ENCODE data around the gene SUPT6H. TPM values are rescaled to one million over a fixed set of nuclear protein-coding genes. Genes with fewer than 3 reads are reported as not detected.
"Not testable (repeated sequence)": the region's sequence is repeated elsewhere in the genome, so short reads cannot be mapped to it uniquely, and the experiment has no call there.

The SUPT6H gene
- total RNA-seq, 4 donors from 2014 or later = 51.9 to 98.8 (median 63.1) TPM

- no peak for TF ChIP-seq CTCF (IDR thresholded peaks at IDR 0.05)
- DNase-seq (ENCODE audit: low spot score) (no peak), ATAC-seq (ENCODE audit: low FRiP score) (no peak)
Observed at GRCh38 chr17:28720247-28720996, 58.4 kb downstream of the SUPT6H start.

GRCh38 chr17:28720997-28721329, 59.0 kb downstream of the SUPT6H start:
- DNase-seq (ENCODE audit: low spot score); ATAC-seq (ENCODE audit: low FRiP score): not testable (repeated sequence)

- no peak for ATAC-seq (ENCODE audit: low FRiP score)
- DNase-seq (ENCODE audit: low spot score) = no peak
- no peak for TF ChIP-seq CTCF (IDR thresholded peaks at IDR 0.05)
Observed at GRCh38 chr17:28722417-28723158, 60.6 kb downstream of the SUPT6H start.

GRCh38 chr17:28723159-28723835, 61.3 kb downstream of the SUPT6H start:
- ATAC-seq (ENCODE audit: low FRiP score) = no peak

GRCh38 chr17:28723836-28724499, 62.0 kb downstream of the SUPT6H start:
- ATAC-seq (ENCODE audit: low FRiP score); DNase-seq (ENCODE audit: low spot score): not testable (repeated sequence)

More at GRCh38 chr17:28723159-28723835, 61.3 kb downstream of the SUPT6H start:
- DNase-seq (ENCODE audit: low spot score) = no peak
- no peak for TF ChIP-seq CTCF (IDR thresholded peaks at IDR 0.05)

GRCh38 chr17:28724500-28725165, 62.6 kb downstream of the SUPT6H start:
- TF ChIP-seq CTCF (IDR thresholded peaks at IDR 0.05) = no peak
- ATAC-seq (ENCODE audit: low FRiP score) (no peak), DNase-seq (ENCODE audit: low spot score) (no peak)

- TF ChIP-seq CTCF (IDR thresholded peaks at IDR 0.05) = no peak
- DNase-seq (ENCODE audit: low spot score) (no peak), ATAC-seq (ENCODE audit: low FRiP score) (no peak)
Observed at GRCh38 chr17:28725166-28725659, 63.2 kb downstream of the SUPT6H start.
